Measurements from ENCODE around the gene GLIPR1L2.

- TF ChIP-seq CTCF (conservative IDR thresholded peaks at IDR 0.05; ENCODE audit: low read depth, low read length), result no peak
- no peak for TF ChIP-seq EZH2phosphoT487 (IDR thresholded peaks at IDR 0.05; ENCODE audit: borderline replicate concordance, low read length)
- no peak for TF ChIP-seq EZH2 (IDR thresholded peaks at IDR 0.05; ENCODE audit: low read length, unreplicated experiment)
Observed at GRCh38 chr12:75481774-75482173, 90.9 kb downstream of the GLIPR1L2 start.

All from PC-3 (cell line).